Inferior parietal cortex (tissue), 1 donor: ENCODE data around the gene GATC.

ENCODE experiments used
- DNase-seq: peaks from one replicate; pipeline ENCODE4 v3.0.0-alpha.2; 2016; ENCODE audit errors: extremely low spot score

Gene GATC

GRCh38 chr12:120497524-120498150, 51.4 kb downstream of the GATC start:
- no peak for DNase-seq

GRCh38 chr12:120498870-120499515, 52.7 kb downstream of the GATC start:
- no peak for DNase-seq

- DNase-seq, result no peak
These were observed 54.3 kb downstream of the GATC start for GRCh38 chr12:120500581-120500980.

GRCh38 chr12:120504587-120504986, 58.3 kb downstream of the GATC start:
- DNase-seq, result no peak

- no peak for DNase-seq
These were observed 62.3 kb downstream of the GATC start for GRCh38 chr12:120508537-120508936.
